Measurements from ENCODE around the gene SP4.

- TF ChIP-seq GATA2 (IDR thresholded peaks at IDR 0.05; ENCODE audit: low read depth, low read length) = no peak
- TF ChIP-seq GATA3 (IDR thresholded peaks at IDR 0.05; ENCODE audit: low read depth, low read length) = no peak
Measured at GRCh38 chr7:21468969-21469368, 41.1 kb downstream of the SP4 start.
